KG1 (cell line): ENCODE results near the gene SLC1A3.

ENCODE experiments used
- DNase-seq: peaks from one replicate; lab custom pipeline; 2025; lab: John Stamatoyannopoulos, UW

SLC1A3 gene

DNA sequence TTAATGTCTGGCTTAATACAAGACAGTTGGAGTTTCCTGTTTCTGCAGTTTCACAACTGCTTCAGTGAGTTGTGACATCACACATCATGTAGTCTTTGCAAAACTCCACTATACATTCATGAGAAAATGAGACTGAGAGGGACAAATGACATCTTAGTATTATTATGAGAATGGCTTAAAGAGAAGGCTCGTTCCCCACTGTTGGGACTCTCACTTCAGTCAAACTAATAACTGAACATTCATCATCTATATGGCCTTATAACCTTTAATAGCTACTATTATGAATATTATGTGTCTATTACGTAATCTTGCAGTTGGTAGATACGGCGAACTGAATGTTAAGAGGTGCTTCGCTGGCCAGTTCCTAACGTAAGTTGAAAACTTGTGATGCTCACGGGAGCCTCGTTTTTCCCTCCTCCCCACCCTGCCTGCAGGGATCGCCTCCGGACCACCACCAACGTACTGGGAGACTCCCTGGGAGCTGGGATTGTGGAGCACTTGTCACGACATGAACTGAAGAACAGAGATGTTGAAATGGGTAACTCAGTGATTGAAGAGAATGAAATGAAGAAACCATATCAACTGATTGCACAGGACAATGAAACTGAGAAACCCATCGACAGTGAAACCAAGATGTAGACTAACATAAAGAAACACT lies 79.4 kb downstream of the SLC1A3 start:
- no peak for DNase-seq

- no peak for DNase-seq
Observed at GRCh38 chr5:36686881-36687280, 80.5 kb downstream of the SLC1A3 start.

DNA sequence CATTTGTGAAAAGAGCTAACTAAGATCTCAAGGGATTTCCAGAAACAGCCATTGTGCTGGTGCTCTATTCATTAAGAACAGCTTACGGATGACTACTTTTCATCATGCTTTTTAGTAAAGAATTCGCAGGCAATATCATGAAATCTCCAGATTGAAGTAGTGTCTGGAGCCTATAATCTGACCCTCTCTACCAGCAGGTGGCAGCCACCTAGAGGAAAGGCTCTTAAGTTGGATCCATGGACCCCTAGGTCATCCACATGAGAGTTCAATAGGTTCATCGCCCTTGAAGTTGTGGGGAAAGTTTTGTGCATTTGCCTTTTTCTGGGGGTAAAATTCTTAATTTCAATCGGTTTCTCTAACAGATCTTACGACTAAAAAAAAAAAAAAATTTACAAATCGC lies 82.3 kb downstream of the SLC1A3 start:
- DNase-seq, result peak; percentile 14

- no peak for DNase-seq
Observed at GRCh38 chr5:36689225-36689624, 82.8 kb downstream of the SLC1A3 start.

DNA sequence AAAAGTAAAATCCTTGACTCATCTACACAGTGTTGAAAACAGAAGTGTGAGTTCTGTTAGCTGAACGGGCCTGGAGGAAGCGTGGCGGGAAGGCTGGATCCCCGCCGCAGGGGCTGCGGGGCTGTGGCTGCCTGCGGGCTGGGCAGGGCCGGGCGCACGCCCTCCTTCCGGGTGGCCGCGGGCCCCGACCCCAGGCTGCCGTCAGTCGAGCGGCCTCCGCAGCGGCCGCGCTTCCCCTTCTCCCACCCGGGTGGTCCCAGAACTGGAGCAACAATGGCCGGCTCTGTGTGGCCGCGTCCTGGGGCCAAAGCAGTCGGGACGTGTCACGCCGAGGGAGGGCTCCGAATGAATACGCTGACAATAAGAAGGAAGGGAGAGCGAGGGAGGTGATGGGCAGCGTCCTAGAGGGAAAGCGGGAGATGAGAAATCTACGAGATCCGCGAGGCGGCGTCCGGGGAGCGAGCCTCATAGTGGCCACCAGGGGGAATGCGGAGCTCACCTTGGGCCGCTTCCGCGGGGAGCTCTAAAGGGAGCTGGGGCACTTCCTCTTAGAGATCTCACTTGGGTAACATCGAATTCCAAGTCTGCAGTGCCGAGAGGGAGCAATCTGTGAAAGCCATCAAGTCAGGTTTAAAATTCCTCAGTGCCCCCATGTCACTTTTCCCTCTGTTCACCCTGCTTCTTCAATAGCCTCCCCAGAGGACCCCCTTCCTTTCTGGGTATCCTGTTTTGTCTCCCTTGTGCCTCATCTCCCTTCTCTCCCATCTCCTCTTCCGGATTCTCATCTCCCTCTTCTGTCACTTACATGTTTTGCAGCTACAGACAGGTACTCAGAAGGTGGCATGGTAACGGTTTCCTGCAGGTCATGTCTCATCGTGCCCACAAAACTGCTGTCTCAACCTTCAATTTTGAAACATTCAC lies 83.9 kb downstream of the SLC1A3 start:
- DNase-seq, result peak; percentile 65

- DNase-seq, result no peak
Observed at GRCh38 chr5:36691226-36691625, 84.8 kb downstream of the SLC1A3 start.

DNA sequence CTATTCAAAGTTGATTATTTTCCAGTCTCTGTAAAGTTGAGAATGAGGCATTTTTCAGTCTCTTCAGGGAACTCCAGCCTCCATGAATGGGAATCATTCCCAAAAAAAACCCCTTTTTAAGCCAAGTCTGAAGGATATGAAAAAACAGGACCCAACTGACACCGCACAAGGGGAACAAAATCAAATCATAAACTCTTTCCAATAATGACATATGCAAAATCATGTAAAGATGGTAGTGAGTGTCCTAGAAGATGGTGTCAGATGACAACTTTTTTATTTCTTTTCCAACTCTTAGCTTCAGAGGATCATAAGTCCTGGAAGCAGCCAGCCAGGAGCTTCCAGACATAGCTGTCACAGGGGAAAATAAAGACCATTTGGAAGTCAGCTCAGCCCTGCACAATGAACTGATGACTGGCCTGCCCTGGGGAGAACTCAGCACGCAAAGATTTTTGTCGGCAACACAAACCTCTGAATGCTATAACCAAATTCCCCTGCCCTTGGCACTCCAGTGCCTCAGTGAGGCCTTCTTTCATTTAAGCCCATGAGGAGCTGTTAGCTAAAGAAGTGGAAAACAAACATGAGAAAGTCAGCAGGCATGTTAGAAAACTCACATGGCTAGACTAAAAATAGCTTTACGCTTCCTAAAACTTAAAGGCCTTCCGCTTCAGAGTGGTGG lies 85.4 kb downstream of the SLC1A3 start:
- no peak for DNase-seq

DNA sequence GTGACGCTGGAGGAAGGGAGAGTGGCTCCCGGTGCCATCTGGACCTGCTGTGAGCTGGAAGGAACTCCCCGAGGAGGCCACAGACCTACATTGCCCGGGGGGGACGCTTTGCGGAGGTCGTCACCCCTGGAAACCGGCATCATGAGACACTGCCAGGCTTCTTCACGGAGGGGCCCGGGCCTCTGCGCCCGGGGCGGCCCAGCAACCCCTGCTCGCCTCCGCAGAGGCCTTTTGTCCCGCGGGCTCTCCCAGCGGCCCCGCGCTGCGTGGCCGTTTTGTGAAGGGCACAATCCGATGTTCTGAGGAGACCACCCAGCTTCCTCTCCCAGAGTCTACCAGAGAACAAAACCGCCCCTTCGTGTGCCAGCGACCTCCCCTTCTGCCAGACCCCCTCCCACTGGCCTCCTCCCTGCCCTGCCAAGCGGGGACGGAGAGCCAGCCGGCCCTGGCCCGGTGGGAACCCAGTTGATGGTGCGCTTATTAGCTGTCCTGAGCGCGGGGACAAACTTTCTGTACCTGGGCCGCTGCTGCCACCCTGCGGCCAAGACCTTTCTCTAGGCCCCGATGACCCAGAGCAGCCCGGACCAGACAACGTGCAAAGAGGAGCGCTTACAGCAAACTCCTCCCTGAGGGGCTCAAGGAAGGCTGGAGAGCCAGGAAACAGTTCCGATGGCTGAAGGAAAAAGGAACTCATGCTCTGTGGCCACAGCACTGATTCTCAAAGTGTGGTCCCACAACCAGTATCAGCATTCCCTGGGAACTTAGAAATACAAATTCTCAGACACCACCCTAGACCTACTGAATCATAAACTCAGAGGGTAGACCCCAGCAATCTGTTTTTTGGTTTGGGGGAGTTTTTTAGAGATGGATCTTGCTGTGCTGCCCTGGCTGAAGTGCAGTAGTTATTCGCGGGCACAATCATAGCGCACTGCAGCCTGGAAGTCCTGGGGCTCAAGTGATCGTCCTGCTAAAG lies 86.7 kb downstream of the SLC1A3 start:
- DNase-seq, result peak; percentile 50

DNA sequence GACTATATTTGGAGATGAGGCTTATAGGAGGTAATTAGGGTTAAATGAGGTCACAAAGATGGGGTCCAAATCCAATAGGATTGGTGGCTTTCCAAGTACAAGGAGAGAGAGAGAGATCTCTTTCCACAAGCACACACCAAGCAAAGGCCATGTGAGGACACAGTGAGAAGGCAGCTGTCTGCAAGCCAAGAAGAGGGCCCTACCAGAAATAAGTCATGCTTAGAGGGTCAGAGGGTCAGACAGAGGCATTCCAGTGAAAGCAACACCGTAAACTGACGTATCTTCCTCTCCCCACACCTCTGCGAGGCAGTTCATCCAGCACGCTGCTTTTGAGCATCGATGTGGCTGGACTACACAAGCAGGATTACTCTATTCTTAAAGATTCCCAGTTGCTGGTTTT lies 87.9 kb downstream of the SLC1A3 start:
- no peak for DNase-seq

DNA sequence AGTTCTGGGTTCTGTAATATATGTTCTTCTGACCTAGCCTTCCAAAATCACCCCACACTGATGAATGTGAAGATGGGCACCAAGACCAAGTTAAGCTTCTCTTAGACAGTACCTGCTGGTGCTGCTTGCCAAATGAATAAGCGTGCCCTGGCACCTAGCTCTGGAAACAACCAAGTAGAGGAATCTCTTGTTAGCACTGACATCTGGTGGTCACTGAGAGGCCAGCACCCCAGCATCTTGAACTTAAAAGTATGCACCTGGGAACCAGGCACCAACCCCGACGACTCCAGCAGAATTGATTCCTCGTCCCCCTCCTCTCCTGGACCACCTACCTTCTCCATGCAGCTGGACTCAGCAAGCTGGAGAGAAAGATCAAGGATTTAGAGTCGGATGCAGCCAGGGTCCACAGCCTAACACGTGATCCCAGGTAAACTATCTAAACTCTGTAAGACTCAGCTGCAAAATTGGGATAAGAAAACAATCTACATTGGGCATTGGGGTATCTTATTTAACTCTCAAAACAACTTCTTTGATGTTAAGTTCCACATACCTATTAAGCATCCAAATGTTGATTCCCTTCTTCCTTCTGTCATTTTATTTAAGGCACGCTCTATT lies 89.8 kb downstream of the SLC1A3 start:
- DNase-seq, result no peak

GRCh38 chr5:36698031-36698430 lies 91.6 kb downstream of the SLC1A3 start:
- DNase-seq, result no peak

DNA sequence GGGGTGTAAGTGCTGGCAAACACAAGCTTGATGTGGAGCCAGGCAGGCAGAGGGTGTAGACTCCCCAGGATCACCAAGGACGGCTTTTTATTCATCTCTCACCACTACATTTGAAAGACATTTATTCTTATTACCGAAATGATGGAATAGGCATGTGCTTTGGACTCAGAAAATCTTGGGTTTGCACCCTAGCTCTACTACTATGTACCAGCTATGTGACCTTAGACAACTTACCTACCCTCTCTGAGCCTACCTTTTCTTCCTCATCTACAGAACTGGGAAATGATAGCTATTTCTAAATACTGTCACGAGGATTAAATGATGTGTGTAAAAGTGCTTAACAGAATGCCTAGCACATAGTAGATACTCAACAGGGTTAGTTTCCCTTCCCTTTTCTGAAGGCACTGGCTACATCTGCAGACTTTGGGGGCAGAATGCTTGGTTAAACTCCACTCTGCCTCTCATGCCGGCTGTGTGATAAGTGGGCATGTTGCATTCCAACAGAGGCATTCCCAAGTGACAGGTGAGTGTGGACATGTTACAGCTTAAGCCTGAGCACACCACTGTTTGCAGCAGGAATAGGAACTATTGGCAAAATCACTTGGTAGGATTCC lies 94.8 kb downstream of the SLC1A3 start:
- DNase-seq, result no peak

DNA sequence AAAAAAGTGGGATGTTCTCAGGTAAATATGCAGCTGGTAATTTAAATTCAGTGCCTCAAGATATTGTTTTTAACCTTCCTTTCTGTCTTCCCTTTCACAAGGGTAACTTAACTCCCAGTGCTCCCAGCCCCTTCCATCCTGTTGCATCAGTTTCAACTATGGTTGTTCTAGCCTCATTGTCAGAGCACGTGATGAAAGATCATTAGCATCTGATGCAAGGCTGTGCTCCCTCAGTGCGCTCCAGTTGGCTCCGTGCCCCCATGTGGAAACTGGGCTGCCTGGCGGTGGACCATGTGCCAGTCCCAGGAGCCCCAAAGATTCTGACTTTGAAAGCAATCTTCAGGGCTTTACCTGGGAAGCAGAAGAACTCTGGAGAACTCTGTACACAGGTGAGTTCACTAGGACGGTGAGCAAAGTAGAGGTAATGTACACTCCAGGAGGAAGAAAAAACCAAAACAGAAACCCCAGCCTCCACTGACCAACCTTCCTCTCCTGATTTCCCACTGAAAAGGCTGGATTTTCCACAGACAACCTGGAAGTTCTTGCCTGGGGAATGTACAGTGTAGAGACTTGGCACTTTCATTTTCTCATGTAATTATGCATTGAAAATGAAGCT lies 96.9 kb downstream of the SLC1A3 start:
- DNase-seq, result no peak

DNA sequence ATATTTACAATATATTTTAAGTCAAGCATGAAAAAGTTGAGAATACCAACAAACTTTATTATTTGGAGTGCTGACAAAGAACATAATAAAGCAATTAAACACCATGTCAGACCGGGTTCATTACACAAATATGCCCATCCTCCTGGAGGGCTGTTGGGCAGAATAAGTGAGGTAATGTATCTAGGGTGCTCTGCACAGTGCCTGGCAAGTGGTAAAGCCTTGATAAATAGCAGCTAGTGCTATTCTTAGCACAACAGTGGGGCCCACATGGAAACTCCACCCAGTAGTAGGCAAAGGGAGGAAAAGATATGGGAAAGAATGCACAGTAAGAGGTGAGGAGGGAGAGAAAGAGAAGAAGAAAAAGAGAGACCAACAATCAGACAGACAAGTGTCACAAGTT lies 97.7 kb downstream of the SLC1A3 start:
- no peak for DNase-seq

DNA sequence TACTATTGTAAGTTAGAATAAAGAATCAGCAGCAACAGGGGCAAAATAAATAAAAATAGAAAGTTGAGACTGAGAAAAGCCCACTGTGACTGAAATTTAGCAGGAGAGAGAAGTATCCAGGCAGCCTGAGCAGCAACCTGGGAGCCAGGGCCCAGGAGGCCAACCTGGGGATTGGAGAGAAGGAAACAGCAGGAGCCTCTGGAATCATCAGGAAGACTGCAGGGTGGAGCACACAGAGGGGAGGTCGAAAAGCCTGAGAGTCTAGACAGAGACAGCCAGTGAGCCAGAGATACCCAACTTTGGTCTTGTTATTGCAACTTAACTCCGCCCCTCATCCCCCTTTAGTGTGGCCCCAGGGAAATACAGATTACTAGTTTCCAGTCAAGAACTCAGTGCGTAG lies 98.6 kb downstream of the SLC1A3 start:
- no peak for DNase-seq

- no peak for DNase-seq
Observed at GRCh38 chr5:36706662-36707061, 100.3 kb downstream of the SLC1A3 start.

DNA sequence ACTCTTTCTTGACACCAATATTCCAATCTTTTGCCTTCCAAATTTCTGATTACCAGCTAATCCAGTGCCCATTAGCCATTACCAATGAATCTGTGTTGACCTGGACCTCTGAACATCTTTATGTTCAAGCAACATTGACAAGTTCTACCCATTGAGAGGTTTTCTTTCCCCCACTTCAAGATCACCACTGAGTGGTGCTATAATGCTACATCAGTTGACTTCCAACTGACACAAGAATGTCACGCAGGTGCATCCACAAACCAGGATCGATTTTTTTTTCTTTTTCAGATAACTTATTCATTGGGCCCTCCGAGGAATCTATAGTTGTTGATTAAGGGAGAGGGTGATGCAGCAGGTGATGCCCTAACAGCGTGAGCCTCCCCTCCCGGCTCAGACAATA lies 102.6 kb downstream of the SLC1A3 start:
- no peak for DNase-seq

DNA sequence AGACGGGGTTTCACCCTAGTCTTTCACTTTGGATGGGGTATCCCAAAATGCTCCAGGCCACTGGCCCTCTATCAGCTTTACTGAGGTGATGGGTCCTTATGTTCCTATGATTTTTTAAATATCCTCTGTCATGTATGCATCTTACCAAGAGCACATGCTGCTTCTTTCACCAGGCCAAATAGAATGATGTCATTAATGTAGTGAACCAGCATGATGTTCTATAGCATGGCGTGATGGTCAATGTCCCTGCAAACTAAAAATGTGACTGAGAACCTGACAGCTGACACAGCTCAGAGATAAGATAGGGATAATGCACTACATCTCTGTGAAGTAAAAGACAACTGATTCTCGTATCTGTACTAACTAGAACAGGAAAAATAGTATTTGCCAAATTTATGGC lies 103.6 kb downstream of the SLC1A3 start:
- DNase-seq, result no peak

DNA sequence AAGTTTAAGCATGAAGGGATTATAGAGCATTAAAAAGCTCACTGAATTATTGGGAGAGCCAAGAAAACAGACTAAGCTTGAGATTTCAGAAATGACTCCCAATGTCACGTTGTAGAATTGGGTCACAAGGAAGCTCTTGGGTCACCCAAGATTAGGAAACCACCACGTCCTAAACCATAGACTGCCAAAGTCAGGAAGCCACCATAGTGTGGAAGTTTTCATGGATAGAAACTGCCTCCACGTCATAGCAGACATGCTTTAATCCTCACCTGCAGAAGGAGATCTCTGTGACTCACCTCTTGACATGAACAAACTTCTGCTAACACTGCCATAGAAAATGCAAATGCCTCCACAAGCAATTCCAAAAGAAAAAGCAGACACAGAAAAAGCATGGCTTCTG lies 106.3 kb downstream of the SLC1A3 start:
- DNase-seq, result no peak

DNA sequence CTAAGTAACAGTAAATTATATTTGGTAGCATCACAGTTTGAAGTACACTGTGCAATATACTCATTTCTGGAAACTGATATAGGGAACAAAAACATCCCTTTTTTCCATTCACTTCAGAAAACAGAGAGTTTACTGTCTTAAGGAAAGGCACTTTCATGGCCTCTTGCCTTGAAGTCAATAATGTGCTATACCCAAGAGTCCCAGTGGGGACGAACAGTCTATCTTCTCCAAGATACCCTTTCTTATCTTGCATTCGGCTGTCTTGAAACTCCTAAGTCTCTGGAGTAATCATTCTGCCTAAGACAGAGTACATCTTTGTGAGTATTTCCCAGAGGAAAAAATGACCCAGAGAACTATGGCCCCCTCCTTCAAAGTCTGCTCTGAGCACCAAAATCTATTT lies 107.1 kb downstream of the SLC1A3 start:
- DNase-seq, result no peak
